HG03280 (cell line): ENCODE data around the gene UCN.
"Not testable (repeated sequence)": the region's sequence is repeated elsewhere in the genome, so short reads cannot be mapped to it uniquely, and the experiment has no call there.

Experiments used
- ATAC-seq: cut with Tn5 transposase; IDR thresholded peaks from one replicate; pipeline ENCODE4 v1.9.1; 2021; ENCODE audit warnings: mild to moderate bottlenecking, moderate library complexity; ENCODE audit not compliant: unreplicated experiment

The UCN gene

GRCh38 chr2:27315122-27315521, 6.9 kb upstream of the UCN start:
- no peak for ATAC-seq

GRCh38 chr2:27314709-27315108, 6.5 kb upstream of the UCN start:
- ATAC-seq, result no peak

- ATAC-seq, result no peak
These were observed 5.8 kb upstream of the UCN start for GRCh38 chr2:27313882-27314645.

GRCh38 chr2:27312152-27312551, 3.9 kb upstream of the UCN start:
- ATAC-seq, result no peak

- ATAC-seq, result no peak
These were observed 1.4 kb upstream of the UCN start for GRCh38 chr2:27309651-27310050.

- ATAC-seq, result no peak
These were observed 493 bp downstream of the UCN start for GRCh38 chr2:27307545-27308358.

- ATAC-seq, result no peak
These were observed 1.0 kb downstream of the UCN start for GRCh38 chr2:27307287-27307544.

- ATAC-seq, result no peak
These were observed 1.5 kb downstream of the UCN start for GRCh38 chr2:27306573-27307286.

- no peak for ATAC-seq
These were observed 2.1 kb downstream of the UCN start for GRCh38 chr2:27306136-27306535.

GRCh38 chr2:27305516-27305915, 2.7 kb downstream of the UCN start:
- ATAC-seq, result no peak

GRCh38 chr2:27304488-27305240, 3.6 kb downstream of the UCN start:
- no peak for ATAC-seq

- ATAC-seq, result no peak
These were observed 4.9 kb downstream of the UCN start for GRCh38 chr2:27303093-27304025.

GRCh38 chr2:27300606-27301005, 7.6 kb downstream of the UCN start:
- not testable (repeated sequence) for ATAC-seq

GRCh38 chr2:27298391-27299080, 9.7 kb downstream of the UCN start:
- no peak for ATAC-seq

GRCh38 chr2:27297195-27297594, 11.1 kb downstream of the UCN start:
- no peak for ATAC-seq

GRCh38 chr2:27296481-27296880, 11.8 kb downstream of the UCN start:
- no peak for ATAC-seq

- ATAC-seq, result no peak
These were observed 13.3 kb downstream of the UCN start for GRCh38 chr2:27294928-27295327.

- no peak for ATAC-seq
These were observed 16.4 kb downstream of the UCN start for GRCh38 chr2:27291865-27292264.

- no peak for ATAC-seq
These were observed 17.7 kb downstream of the UCN start for GRCh38 chr2:27290549-27290948.

- no peak for ATAC-seq
These were observed 19.6 kb downstream of the UCN start for GRCh38 chr2:27288610-27289009.
